ENCODE data around the gene GLG1. TPM values are rescaled to one million over a fixed set of nuclear protein-coding genes. Genes with fewer than 3 reads are reported as not detected.

GLG1 gene
- total RNA-seq, 1 donor from 2014 or later, result 108 TPM

- H3K4me3 ChIP-seq (ENCODE audit: low read depth, low read length), result no peak overlapping the region
- H3K27me3 ChIP-seq (ENCODE audit: control insufficient read depth, insufficient read depth, low read length), result no peaks in the 10 kb centered on the region
- H3K36me3 ChIP-seq (ENCODE audit: control insufficient read depth, insufficient read depth, low read length), result no peaks in the 10 kb centered on the region
- no peak for DNase-seq (ENCODE audit: low read depth)
- TF ChIP-seq CTCF (IDR thresholded peaks at IDR 0.05; ENCODE audit: insufficient read depth, low read length, poor library complexity, severe bottlenecking), result no peak
Measured at GRCh38 chr16:74575807-74576643, 30.9 kb downstream of the GLG1 start.

- DNase-seq (ENCODE audit: low read depth), result no peak
- Histone ChIP-seq H3K27me3 (ENCODE audit: control insufficient read depth, insufficient read depth, low read length) (no peaks in the 10 kb centered on the region), H3K4me3 (ENCODE audit: low read depth, low read length) (no peak overlapping the region), H3K36me3 (ENCODE audit: control insufficient read depth, insufficient read depth, low read length) (no peaks in the 10 kb centered on the region)
- TF ChIP-seq CTCF (IDR thresholded peaks at IDR 0.05; ENCODE audit: insufficient read depth, low read length, poor library complexity, severe bottlenecking), result no peak
Measured at GRCh38 chr16:74575175-74575806, 31.6 kb downstream of the GLG1 start.

GRCh38 chr16:74574146-74574545 lies 32.8 kb downstream of the GLG1 start:
- no peak for DNase-seq (ENCODE audit: low read depth)
- H3K27me3 ChIP-seq (ENCODE audit: control insufficient read depth, insufficient read depth, low read length), result no peaks in the 10 kb centered on the region
- H3K4me3 ChIP-seq (ENCODE audit: low read depth, low read length), result no peak overlapping the region
- H3K36me3 ChIP-seq (ENCODE audit: control insufficient read depth, insufficient read depth, low read length), result no peaks in the 10 kb centered on the region
- no peak for TF ChIP-seq CTCF (IDR thresholded peaks at IDR 0.05; ENCODE audit: insufficient read depth, low read length, poor library complexity, severe bottlenecking)

- Histone ChIP-seq H3K27me3 (ENCODE audit: control insufficient read depth, insufficient read depth, low read length) (no peaks in the 10 kb centered on the region), H3K36me3 (ENCODE audit: control insufficient read depth, insufficient read depth, low read length) (no peaks in the 10 kb centered on the region), H3K4me3 (ENCODE audit: low read depth, low read length) (no peak overlapping the region)
- DNase-seq (ENCODE audit: low read depth), result no peak
- no peak for TF ChIP-seq CTCF (IDR thresholded peaks at IDR 0.05; ENCODE audit: insufficient read depth, low read length, poor library complexity, severe bottlenecking)
Measured at GRCh38 chr16:74573622-74574021, 33.3 kb downstream of the GLG1 start.

- no peak for DNase-seq (ENCODE audit: low read depth)
Measured at GRCh38 chr16:74570412-74571301, 36.3 kb downstream of the GLG1 start.

More at GRCh38 chr16:74570412-74571301, 36.3 kb downstream of the GLG1 start:
- no peak for TF ChIP-seq CTCF (IDR thresholded peaks at IDR 0.05; ENCODE audit: insufficient read depth, low read length, poor library complexity, severe bottlenecking)
- H3K4me3 ChIP-seq (ENCODE audit: low read depth, low read length), result no peak overlapping the region
- H3K27me3 ChIP-seq (ENCODE audit: control insufficient read depth, insufficient read depth, low read length), result no peaks in the 10 kb centered on the region
- H3K36me3 ChIP-seq (ENCODE audit: control insufficient read depth, insufficient read depth, low read length), result no peaks in the 10 kb centered on the region
